ENCODE data around the gene TUB. TPM values are rescaled to one million over a fixed set of nuclear protein-coding genes. Genes with fewer than 3 reads are reported as not detected.

The TUB gene, protein sequence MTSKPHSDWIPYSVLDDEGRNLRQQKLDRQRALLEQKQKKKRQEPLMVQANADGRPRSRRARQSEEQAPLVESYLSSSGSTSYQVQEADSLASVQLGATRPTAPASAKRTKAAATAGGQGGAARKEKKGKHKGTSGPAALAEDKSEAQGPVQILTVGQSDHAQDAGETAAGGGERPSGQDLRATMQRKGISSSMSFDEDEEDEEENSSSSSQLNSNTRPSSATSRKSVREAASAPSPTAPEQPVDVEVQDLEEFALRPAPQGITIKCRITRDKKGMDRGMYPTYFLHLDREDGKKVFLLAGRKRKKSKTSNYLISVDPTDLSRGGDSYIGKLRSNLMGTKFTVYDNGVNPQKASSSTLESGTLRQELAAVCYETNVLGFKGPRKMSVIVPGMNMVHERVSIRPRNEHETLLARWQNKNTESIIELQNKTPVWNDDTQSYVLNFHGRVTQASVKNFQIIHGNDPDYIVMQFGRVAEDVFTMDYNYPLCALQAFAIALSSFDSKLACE
- under 1 TPM; 0.05 to 0.08 TPM for total RNA-seq

GRCh38 chr11:8080674-8081590 is at the start of gene TUB:
TSS of gene TUB (plus strand) at chr11:8081211. CDS start at chr11:8081511, 300 bp downstream.
- Mint-ChIP-seq H3K9me3 (no peaks in the 10 kb centered on the region), H3K27ac (no peak within 1 kb of the TSS), H3K4me3 (peak within 1 kb of the TSS; percentile 33), H3K27me3 (peaks cover 47% of the 10 kb centered on the region), H3K36me3 (ENCODE audit: low read depth) (no peaks in the 10 kb centered on the region), H3K4me1 (no peaks in the 10 kb centered on the region)
- ChIA-PET CTCF (interaction anchor here (1.4 kb wide), 1 partner anchor 74 kb away, joined by 4 read pairs; no protein-coding TSS in a partner anchor), POLR2A (no interaction called here)
- no peak for DNase-seq

DNA sequence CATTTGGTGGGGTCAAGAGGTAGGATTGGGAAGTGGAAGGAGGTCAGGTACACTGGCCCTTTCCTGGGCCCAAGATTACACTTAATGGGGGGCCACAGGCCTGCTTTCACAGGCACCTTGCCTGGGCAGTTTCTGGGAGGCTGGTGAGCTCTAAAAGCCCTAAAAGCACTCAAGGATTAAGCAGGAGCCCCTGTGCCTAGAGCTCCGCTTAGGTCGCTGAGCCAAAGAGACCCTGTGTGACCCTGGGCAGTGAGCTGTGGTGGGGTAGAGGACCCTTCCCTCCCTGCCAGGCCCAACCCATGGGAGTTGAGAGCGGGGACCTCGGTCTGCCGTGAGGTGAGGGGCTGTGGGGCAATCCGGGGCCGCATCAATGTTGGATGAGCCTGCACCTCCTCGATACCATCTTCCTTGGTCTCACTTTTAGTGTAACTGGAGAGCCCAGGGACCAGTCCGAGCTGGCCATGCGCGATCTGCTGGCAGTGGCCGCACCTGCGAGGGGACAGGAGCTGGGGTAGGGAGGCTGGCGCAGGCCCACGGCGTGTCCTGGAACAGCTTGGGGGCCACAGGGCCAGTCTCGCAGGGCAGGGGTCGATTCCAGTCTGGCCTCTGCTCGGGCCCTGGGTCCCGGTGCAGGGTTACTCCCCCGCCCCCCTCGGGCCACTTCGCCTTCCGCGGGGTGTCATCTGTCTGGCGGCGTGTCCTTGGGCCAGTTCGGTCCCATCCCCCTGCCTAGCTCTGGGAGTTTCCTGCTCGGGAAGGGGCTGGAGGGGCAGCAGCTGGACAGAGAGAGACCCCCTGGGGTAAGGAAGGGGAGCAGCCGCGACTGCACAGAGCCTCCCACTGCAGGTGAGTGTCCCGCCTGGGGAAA is 49.5 kb upstream of the TUB start:
- Mint-ChIP-seq H3K36me3 (ENCODE audit: low read depth) (no peaks in the 10 kb centered on the region), H3K27ac (no peak overlapping the region), H3K4me3 (no peak overlapping the region), H3K27me3 (peaks cover 7% of the 10 kb centered on the region), H3K4me1 (no peaks in the 10 kb centered on the region), H3K9me3 (no peaks in the 10 kb centered on the region)
- ChIA-PET CTCF (interaction anchor here (2.9 to 10.1 kb wide), 2 partner anchors 45 to 68 kb away, joined by 6 to 118 read pairs; partner anchors contain the start of gene EIF3F), POLR2A (no interaction called here)
- DNase-seq = no peak

- CTCF ChIA-PET = interaction anchor here (2.9 to 10.1 kb wide), 3 partner anchors 45 to 67 kb away, joined by 6 to 118 read pairs (median 43); partner anchors contain the start of gene EIF3F
- no peaks in the 10 kb centered on the region for H3K9me3 Mint-ChIP-seq
- H3K27ac Mint-ChIP-seq = no peak overlapping the region
- H3K4me3 Mint-ChIP-seq = no peak overlapping the region
- no peaks in the 10 kb centered on the region for H3K4me1 Mint-ChIP-seq
- peaks cover 7% of the 10 kb centered on the region for H3K27me3 Mint-ChIP-seq
- H3K36me3 Mint-ChIP-seq (ENCODE audit: low read depth) = no peaks in the 10 kb centered on the region
- POLR2A ChIA-PET = no interaction called here
- DNase-seq = no peak
Observed at GRCh38 chr11:8032122-8032521, 48.9 kb upstream of the TUB start.

- Mint-ChIP-seq H3K27me3 (peaks cover 7% of the 10 kb centered on the region), H3K9me3 (no peaks in the 10 kb centered on the region), H3K27ac (no peak overlapping the region), H3K4me1 (no peaks in the 10 kb centered on the region), H3K4me3 (no peak overlapping the region), H3K36me3 (ENCODE audit: low read depth) (no peaks in the 10 kb centered on the region)
- no peak for DNase-seq
- CTCF ChIA-PET = interaction anchor here (0.7 to 10.1 kb wide), 21 partner anchors 8 to 408 kb away, joined by 3 to 118 read pairs (median 3); partner anchors contain the start of gene EIF3F
- POLR2A ChIA-PET = interaction anchor here (2.9 kb wide), 1 partner anchor 26 kb away, joined by 9 read pairs; no protein-coding TSS in a partner anchor
Observed at GRCh38 chr11:8032576-8033304, 48.3 kb upstream of the TUB start.

DNA sequence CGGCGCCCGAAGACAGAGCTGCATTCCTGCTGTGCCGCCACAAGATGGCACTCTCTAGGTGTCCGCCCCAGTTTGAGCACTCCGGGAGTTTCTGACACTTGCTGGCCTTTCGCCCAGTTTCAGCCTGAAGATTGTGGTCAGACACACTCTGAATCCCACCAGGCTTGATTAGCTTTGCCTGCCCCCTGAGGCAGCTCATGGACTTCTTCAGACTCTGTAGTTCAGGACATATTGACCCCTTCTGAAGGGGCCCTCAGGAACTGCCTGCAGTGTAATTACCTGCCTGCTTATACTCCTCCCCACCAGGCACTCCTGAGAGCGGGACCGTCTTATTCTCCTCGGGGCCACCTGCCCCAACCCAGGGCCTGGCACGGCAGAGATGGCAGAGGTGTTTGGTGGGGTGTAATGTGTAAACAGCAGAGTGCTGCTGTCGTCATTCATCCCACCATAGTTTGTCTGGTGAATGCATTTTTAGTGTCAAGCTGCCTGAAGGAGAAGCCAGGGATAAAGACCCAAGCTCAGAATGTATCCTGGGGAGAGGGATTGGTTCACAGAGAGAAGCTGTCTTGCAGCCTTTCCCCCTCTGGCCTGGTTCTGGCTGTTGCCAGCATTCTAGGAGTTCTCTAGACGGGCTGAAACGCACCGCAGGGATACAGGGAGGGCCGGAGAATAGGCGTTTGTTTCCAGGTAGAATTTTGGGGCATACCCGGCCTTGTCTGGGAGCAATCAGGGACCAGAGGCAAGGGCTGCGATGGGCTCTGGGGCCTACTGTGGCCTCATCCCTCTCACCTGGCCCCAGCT is 47.5 kb upstream of the TUB start:
- Mint-ChIP-seq H3K36me3 (ENCODE audit: low read depth) (no peaks in the 10 kb centered on the region), H3K4me3 (no peak overlapping the region), H3K9me3 (no peaks in the 10 kb centered on the region), H3K4me1 (no peaks in the 10 kb centered on the region), H3K27ac (no peak overlapping the region), H3K27me3 (peaks cover 7% of the 10 kb centered on the region)
- ChIA-PET POLR2A (interaction anchor here (0.8 to 2.9 kb wide), 2 partner anchors 11 to 27 kb away, joined by 3 to 9 read pairs; no protein-coding TSS in a partner anchor), CTCF (interaction anchor here (0.7 to 10.1 kb wide), 23 partner anchors 8 to 407 kb away, joined by 3 to 118 read pairs (median 3); partner anchors contain the start of gene EIF3F)
- peak; percentile 45 for DNase-seq

GRCh38 chr11:8034106-8034585 is 46.9 kb upstream of the TUB start:
- no peak overlapping the region for H3K27ac Mint-ChIP-seq
- H3K36me3 Mint-ChIP-seq (ENCODE audit: low read depth) = no peaks in the 10 kb centered on the region
- no peak for DNase-seq
- H3K27me3 Mint-ChIP-seq = peaks cover 7% of the 10 kb centered on the region
- CTCF ChIA-PET = interaction anchor here (1.0 to 10.1 kb wide), 12 partner anchors 10 to 407 kb away, joined by 3 to 118 read pairs (median 4); no protein-coding TSS in a partner anchor
- H3K4me1 Mint-ChIP-seq = no peaks in the 10 kb centered on the region
- no peak overlapping the region for H3K4me3 Mint-ChIP-seq
- POLR2A ChIA-PET = interaction anchor here (0.8 to 2.9 kb wide), 2 partner anchors 10 to 28 kb away, joined by 3 to 9 read pairs; no protein-coding TSS in a partner anchor
- H3K9me3 Mint-ChIP-seq = no peaks in the 10 kb centered on the region

DNA sequence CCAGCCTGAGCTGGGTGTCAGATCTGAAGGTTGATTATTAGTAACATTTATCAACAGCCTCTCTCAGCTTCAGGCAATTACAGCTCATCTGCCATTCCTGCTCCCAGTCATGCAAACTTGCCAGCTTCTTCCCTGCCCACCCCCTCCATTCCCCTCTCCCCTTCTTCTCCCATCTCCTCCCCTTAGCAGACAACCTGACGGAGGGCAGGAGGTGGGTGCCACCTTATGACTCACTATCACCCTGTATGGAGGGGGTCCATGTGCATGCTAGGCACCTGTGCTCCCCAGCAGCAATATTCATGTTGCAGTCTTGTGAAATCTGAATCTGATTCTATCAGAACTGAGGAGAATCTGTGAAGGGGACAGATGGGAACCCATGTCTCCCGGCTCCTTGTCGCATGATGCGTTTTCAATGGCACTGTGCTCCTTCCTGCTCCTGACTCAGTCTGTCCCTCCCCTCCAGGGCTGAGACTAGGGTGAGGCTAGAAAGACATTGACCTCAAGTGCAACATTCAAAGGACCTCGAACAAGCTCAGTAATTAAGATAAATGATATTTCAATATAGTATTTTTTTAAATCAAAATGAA is 46.3 kb upstream of the TUB start:
- Mint-ChIP-seq H3K36me3 (ENCODE audit: low read depth) (no peaks in the 10 kb centered on the region), H3K4me3 (no peak overlapping the region), H3K4me1 (no peaks in the 10 kb centered on the region), H3K9me3 (no peaks in the 10 kb centered on the region), H3K27ac (no peak overlapping the region), H3K27me3 (peaks cover 5% of the 10 kb centered on the region)
- POLR2A ChIA-PET = interaction anchor here (0.8 to 2.9 kb wide), 2 partner anchors 10 to 28 kb away, joined by 3 to 9 read pairs; no protein-coding TSS in a partner anchor
- CTCF ChIA-PET = interaction anchor here (1.1 to 10.1 kb wide), 9 partner anchors 13 to 64 kb away, joined by 3 to 118 read pairs (median 16); no protein-coding TSS in a partner anchor
- no peak for DNase-seq

GRCh38 chr11:8035200-8035855 is 45.7 kb upstream of the TUB start:
- no peak for DNase-seq
- ChIA-PET CTCF (interaction anchor here (1.2 to 10.1 kb wide), 6 partner anchors 16 to 64 kb away, joined by 3 to 118 read pairs (median 22); no protein-coding TSS in a partner anchor), POLR2A (interaction anchor here (2.9 kb wide), 1 partner anchor 29 kb away, joined by 9 read pairs; no protein-coding TSS in a partner anchor)
- H3K27ac Mint-ChIP-seq = no peak overlapping the region
- H3K4me1 Mint-ChIP-seq = no peaks in the 10 kb centered on the region
- H3K36me3 Mint-ChIP-seq (ENCODE audit: low read depth) = no peaks in the 10 kb centered on the region
- H3K4me3 Mint-ChIP-seq = no peak overlapping the region
- H3K9me3 Mint-ChIP-seq = no peaks in the 10 kb centered on the region
- H3K27me3 Mint-ChIP-seq = no peaks in the 10 kb centered on the region

DNA sequence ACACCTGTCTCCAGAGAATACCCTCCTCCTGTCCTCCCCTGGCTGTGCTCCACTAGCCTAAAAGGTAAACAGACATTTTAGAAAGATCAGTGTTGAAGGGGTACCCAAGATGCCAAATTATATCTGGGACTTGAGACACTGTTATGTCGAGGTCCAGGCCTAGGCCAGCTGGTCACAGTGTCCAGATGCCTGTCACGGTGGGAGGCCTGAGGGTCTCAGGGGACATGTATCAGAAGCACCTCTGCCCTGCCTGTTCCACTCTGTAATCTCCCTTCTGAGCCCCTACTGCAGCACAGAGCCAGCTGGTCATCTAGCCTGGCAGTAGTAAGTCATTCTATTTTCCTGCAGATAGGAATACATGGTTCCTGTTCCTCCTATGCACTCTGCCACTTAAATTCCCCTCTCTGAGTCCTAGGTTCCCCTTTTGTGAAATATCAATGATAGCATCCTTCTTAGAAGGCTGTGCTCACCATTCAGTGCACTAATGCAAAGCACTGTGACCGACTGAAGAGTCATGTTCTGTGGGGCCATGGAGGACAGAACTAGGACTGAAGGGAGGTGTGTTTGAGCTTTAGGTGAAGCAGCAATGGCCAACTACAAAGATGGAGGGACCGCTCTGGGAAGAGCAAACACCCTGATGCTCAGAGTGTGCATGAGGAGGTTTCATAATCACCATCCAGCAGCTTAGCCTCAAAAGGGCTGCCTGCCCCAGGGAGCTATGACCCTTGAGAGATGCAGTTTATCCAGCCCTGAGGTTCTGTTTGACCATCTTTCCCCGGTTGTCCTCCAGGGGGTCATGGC is 44.8 kb upstream of the TUB start:
- no peak overlapping the region for H3K27ac Mint-ChIP-seq
- no peaks in the 10 kb centered on the region for H3K9me3 Mint-ChIP-seq
- DNase-seq = no peak
- H3K4me3 Mint-ChIP-seq = no peak overlapping the region
- H3K27me3 Mint-ChIP-seq = no peaks in the 10 kb centered on the region
- no peaks in the 10 kb centered on the region for H3K36me3 Mint-ChIP-seq (ENCODE audit: low read depth)
- ChIA-PET CTCF (interaction anchor here (1.1 to 10.1 kb wide), 3 partner anchors 35 to 63 kb away, joined by 3 to 118 read pairs (median 43); no protein-coding TSS in a partner anchor), POLR2A (no interaction called here)
- no peaks in the 10 kb centered on the region for H3K4me1 Mint-ChIP-seq
